GM23248 (cell line): ENCODE measurements around the gene MYF6. TPM values are rescaled to one million over a fixed set of nuclear protein-coding genes. Genes with fewer than 3 reads are reported as not detected.

Experiments
- DNase-seq: peaks from one replicate; pipeline ENCODE4 v3.0.0-alpha.2; 2015
- H2AFZ ChIP-seq: fragments of 200-600 bp; sonication (generic); 2 replicates; pipeline ENCODE4 v1.6.1; 2016; ENCODE audit warnings: antibody characterized with exemption
- H3F3A ChIP-seq: fragments of 200-600 bp; sonication (generic); 2 replicates; pipeline ENCODE4 v1.6.1; 2016; ENCODE audit warnings: mild to moderate bottlenecking, antibody characterized with exemption, mixed run types; ENCODE audit not compliant: insufficient read depth
- H3K27ac ChIP-seq: fragments of 200-600 bp; sonication (generic); 2 replicates; pipeline ENCODE4 v1.5.1; 2016; ENCODE audit warnings: mild to moderate bottlenecking
- H3K27me3 ChIP-seq: fragments of 200-600 bp; sonication (generic); replicated peaks from 2 replicates; pipeline ENCODE4 v1.6.1; 2016; ENCODE audit warnings: mild to moderate bottlenecking; ENCODE audit not compliant: insufficient read depth
- H3K36me3 ChIP-seq: fragments of 200-600 bp; sonication (generic); 2 replicates; pipeline ENCODE4 v1.6.1; 2016; ENCODE audit warnings: low read depth, mild to moderate bottlenecking
- H3K4me1 ChIP-seq: fragments of 200-600 bp; sonication (generic); 2 replicates; pipeline ENCODE4 v1.6.1; 2016; ENCODE audit warnings: mild to moderate bottlenecking; ENCODE audit not compliant: insufficient read depth
- H3K4me2 ChIP-seq: fragments of 200-600 bp; sonication (generic); one replicate; pipeline ENCODE4 v1.6.1; 2016; ENCODE audit warnings: mild to moderate bottlenecking; ENCODE audit not compliant: unreplicated experiment
- H3K4me3 ChIP-seq: fragments of 200-600 bp; sonication (generic); 2 replicates; pipeline ENCODE4 v1.5.1; 2016; ENCODE audit warnings: mild to moderate bottlenecking
- H3K79me2 ChIP-seq: fragments of 200-600 bp; sonication (generic); 2 replicates; pipeline ENCODE4 v1.6.1; 2016; ENCODE audit warnings: mild to moderate bottlenecking; ENCODE audit not compliant: insufficient read depth
- H3K9ac ChIP-seq: fragments of 200-600 bp; sonication (generic); 2 replicates; pipeline ENCODE4 v1.6.1; 2016; ENCODE audit warnings: mild to moderate bottlenecking
- H3K9me2 ChIP-seq: fragments of 200-600 bp; sonication (generic); 2 replicates; pipeline ENCODE4 v1.6.1; 2016; ENCODE audit warnings: mixed run types, mild to moderate bottlenecking, moderate library complexity; ENCODE audit not compliant: insufficient read depth
- H3K9me3 ChIP-seq: fragments of 200-600 bp; sonication (generic); one replicate; pipeline ENCODE4 v1.6.1; 2017; ENCODE audit warnings: low read depth
- H4K20me1 ChIP-seq: fragments of 200-600 bp; sonication (generic); 2 replicates; pipeline ENCODE4 v1.6.0; 2016; ENCODE audit not compliant: insufficient read depth
- EZH2 ChIP-seq: fragments of 200-600 bp; sonication (generic); IDR thresholded peaks from 2 replicates; pipeline ENCODE4 v1.6.1; 2018; ENCODE audit warnings: antibody characterized with exemption, mild to moderate bottlenecking; ENCODE audit not compliant: insufficient read depth, poor library complexity, severe bottlenecking
- EZH2phosphoT487 ChIP-seq: fragments of 200-600 bp; sonication (generic); IDR thresholded peaks from 2 replicates; pipeline ENCODE4 v1.6.1; 2018; ENCODE audit warnings: antibody characterized with exemption, moderate library complexity, mild to moderate bottlenecking, low read depth; ENCODE audit not compliant: insufficient read depth
- WGBS, 2 experiments: methylation state at CpG; one replicate each; pipeline ENCODE4 v1.1.6; 2015 to 2017; ENCODE audit warnings: low lambda C conversion rate in 2 of 2, low coverage in 1 of 2; ENCODE audit errors: missing lambda C conversion rate in 2 of 2; 5-methylcytosine and 5-hydroxymethylcytosine counted together
- in situ Hi-C: fragments of 300-500 bp; cut with MboI; formaldehyde crosslinking; loops from 2 replicates; pipeline ENCODE4 v1.15.0; 2020
- polyA plus RNA-seq: library from polyadenylated mRNA; unstranded; fragments of >200 nt; fragmentation: Nextera tagmentation; extraction: Ambion mirVana; gene quantifications from 2 replicates; pipeline ENCODE4 v1.2.1, GENCODE V29; 2016
- total RNA-seq: library from RNA; depleted of rRNA; stranded (reverse); fragments of >200 nt; shearing (Covaris generic); gene quantifications from 2 replicates; pipeline ENCODE4 v1.2.3, GENCODE V29; 2014

MYF6 gene
- total and polyA plus RNA-seq, 2 experiments from 2014 or later, result not detected

DNA sequence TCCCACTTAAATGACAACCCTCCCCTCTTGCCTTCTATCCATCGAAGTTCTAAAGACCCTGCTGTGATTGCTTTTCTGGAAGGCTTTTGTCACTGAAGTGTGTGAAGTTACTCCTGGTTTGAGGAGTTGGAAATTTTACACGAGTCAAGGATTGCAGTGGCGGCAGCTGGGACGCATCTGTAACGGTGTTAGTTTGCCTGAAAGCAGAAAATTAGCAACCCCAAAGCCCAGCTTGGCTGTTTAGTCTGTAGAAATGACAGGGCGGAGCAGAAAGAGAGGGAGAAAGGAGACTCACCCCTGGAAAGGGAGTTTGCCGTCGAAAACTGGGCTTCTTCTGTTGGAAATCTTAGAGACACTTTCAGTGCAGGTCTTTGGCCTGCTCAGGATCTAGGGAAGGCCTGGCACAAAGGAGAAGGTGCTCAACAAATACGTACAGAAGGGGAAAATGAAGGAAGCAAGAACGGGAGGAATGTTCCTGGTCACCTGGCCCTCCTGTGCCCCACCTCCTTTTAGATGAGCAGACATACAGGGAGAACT lies 8.3 kb downstream of the MYF6 start:
- H3F3A ChIP-seq, result no peaks in the 10 kb centered on the region
- H3K79me2 ChIP-seq, result no peaks in the 10 kb centered on the region
- in situ Hi-C loops, result no loop called here
- H3K4me3 ChIP-seq, result no peak overlapping the region
- H3K36me3 ChIP-seq, result no peaks in the 10 kb centered on the region
- H3K9ac ChIP-seq, result no peak overlapping the region
- no peaks in the 10 kb centered on the region for H3K4me1 ChIP-seq
- WGBS, 2 experiments, result 69 to 75% methylated on average over 10 of the region's 10 CpGs
- H3K27me3 ChIP-seq, result no peaks in the 10 kb centered on the region
- no peak overlapping the region for H3K4me2 ChIP-seq
- H3K9me3 ChIP-seq, result no peaks in the 10 kb centered on the region
- no peak for TF ChIP-seq EZH2phosphoT487
- TF ChIP-seq EZH2, result no peak
- no peak overlapping the region for H2AFZ ChIP-seq
- H4K20me1 ChIP-seq, result no peaks in the 10 kb centered on the region
- no peaks in the 10 kb centered on the region for H3K9me2 ChIP-seq
- H3K27ac ChIP-seq, result no peak overlapping the region
- DNase-seq, result no peak

DNA sequence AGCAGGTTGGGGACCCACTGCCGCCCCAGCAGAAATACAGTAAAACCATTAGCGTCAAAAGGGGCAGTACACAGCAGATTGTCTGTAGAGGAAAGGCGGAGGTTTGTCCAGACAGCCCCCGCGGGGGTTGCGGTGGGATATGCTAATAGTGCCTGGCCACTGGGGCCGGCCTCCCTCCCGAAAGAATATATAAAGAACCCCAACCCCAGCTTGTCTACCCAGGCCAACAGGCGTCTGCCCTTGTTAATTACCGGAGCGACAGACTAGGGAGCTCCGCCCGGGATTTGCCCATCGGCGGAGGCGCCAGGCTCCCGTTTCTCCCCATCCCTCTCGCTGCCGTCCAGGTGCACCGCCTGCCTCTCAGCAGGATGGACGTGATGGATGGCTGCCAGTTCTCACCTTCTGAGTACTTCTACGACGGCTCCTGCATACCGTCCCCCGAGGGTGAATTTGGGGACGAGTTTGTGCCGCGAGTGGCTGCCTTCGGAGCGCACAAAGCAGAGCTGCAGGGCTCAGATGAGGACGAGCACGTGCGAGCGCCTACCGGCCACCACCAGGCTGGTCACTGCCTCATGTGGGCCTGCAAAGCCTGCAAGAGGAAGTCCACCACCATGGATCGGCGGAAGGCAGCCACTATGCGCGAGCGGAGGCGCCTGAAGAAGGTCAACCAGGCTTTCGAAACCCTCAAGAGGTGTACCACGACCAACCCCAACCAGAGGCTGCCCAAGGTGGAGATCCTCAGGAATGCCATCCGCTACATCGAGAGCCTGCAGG lies 9.4 kb downstream of the MYF6 start, which contains the start of gene MYF5:
TSS of gene MYF5 (plus strand) at position 217 of the 774 bp plus-strand sequence. CDS start at position 369, 152 bp downstream.
- H2AFZ ChIP-seq, result no peak within 1 kb of the TSS
- no peaks in the 10 kb centered on the region for H3K36me3 ChIP-seq
- no peaks in the 10 kb centered on the region for H3K9me3 ChIP-seq
- no peak within 1 kb of the TSS for H3K9ac ChIP-seq
- H4K20me1 ChIP-seq, result no peaks in the 10 kb centered on the region
- H3K4me3 ChIP-seq, result no peak within 1 kb of the TSS
- H3F3A ChIP-seq, result no peaks in the 10 kb centered on the region
- H3K4me2 ChIP-seq, result no peak within 1 kb of the TSS
- no peaks in the 10 kb centered on the region for H3K9me2 ChIP-seq
- H3K4me1 ChIP-seq, result no peaks in the 10 kb centered on the region
- H3K79me2 ChIP-seq, result no peaks in the 10 kb centered on the region
- H3K27me3 ChIP-seq, result no peaks in the 10 kb centered on the region
- WGBS, 2 experiments, result 75 to 76% methylated on average over 40 to 45 of the region's 45 CpGs
- TF ChIP-seq EZH2, result no peak
- TF ChIP-seq EZH2phosphoT487, result no peak
- in situ Hi-C loops, result no loop called here
- no peak for DNase-seq
- no peak within 1 kb of the TSS for H3K27ac ChIP-seq

- Histone ChIP-seq H3K9ac (no peak overlapping the region), H4K20me1 (no peaks in the 10 kb centered on the region), H3K27me3 (no peaks in the 10 kb centered on the region), H3K4me1 (no peaks in the 10 kb centered on the region), H3K9me3 (no peaks in the 10 kb centered on the region), H3K36me3 (no peaks in the 10 kb centered on the region), H2AFZ (no peak overlapping the region), H3K9me2 (no peaks in the 10 kb centered on the region), H3K4me2 (no peak overlapping the region), H3K4me3 (no peak overlapping the region), H3K27ac (no peak overlapping the region), H3K79me2 (no peaks in the 10 kb centered on the region), H3F3A (no peaks in the 10 kb centered on the region)
- in situ Hi-C loops, result no loop called here
- no peak for DNase-seq
- TF ChIP-seq EZH2phosphoT487 (no peak), EZH2 (no peak)
- 23 to 33% methylated on average over 4 of the region's 4 CpGs for WGBS, 2 experiments
Observed at GRCh38 chr12:80717856-80718255, 10.4 kb downstream of the MYF6 start.

- Histone ChIP-seq H3K9me3 (no peaks in the 10 kb centered on the region), H3K79me2 (no peaks in the 10 kb centered on the region), H3K36me3 (no peaks in the 10 kb centered on the region), H3K4me3 (no peak overlapping the region), H3K27ac (no peak overlapping the region), H2AFZ (no peak overlapping the region), H3K4me1 (no peaks in the 10 kb centered on the region), H3K4me2 (no peak overlapping the region), H3K9me2 (no peaks in the 10 kb centered on the region), H3K27me3 (no peaks in the 10 kb centered on the region), H3F3A (no peaks in the 10 kb centered on the region), H4K20me1 (no peaks in the 10 kb centered on the region), H3K9ac (no peak overlapping the region)
- DNase-seq, result no peak
- in situ Hi-C loops, result no loop called here
- no peak for TF ChIP-seq EZH2phosphoT487
- TF ChIP-seq EZH2, result no peak
- WGBS, 2 experiments, result 89 to 90% methylated on average over 1 of the region's 1 CpG
Observed at GRCh38 chr12:80720516-80720915, 13.1 kb downstream of the MYF6 start.
